Neural cell (in vitro differentiated cells): Measurements from ENCODE around the gene CLCNKA.

ENCODE experiments used
- CTCF ChIP-seq: fragments of 450-650 bp; IDR thresholded peaks from 2 replicates; pipeline ENCODE4 v1.5.1; 2014; ENCODE audit warnings: antibody characterized with exemption, mild to moderate bottlenecking, moderate library complexity; ENCODE audit not compliant: poor library complexity, severe bottlenecking
- EZH2 ChIP-seq: fragments of 200-600, 300-800 bp; shearing (Covaris generic), sonication (generic); IDR thresholded peaks from 2 replicates; pipeline ENCODE4 v1.6.1; 2014; ENCODE audit warnings: antibody characterized with exemption, low read length, borderline replicate concordance, mild to moderate bottlenecking; ENCODE audit not compliant: insufficient read depth, poor library complexity, severe bottlenecking
- POLR2AphosphoS5 ChIP-seq: IDR thresholded peaks from 2 replicates; pipeline ENCODE4 v1.6.1; 2012
- REST ChIP-seq: IDR thresholded peaks from 2 replicates; pipeline ENCODE4 v1.6.1; 2012; ENCODE audit warnings: borderline replicate concordance

- TF ChIP-seq EZH2 (no peak), CTCF (no peak), POLR2AphosphoS5 (no peak), REST (no peak)
Observed at GRCh38 chr1:16042096-16042495, 20.3 kb downstream of the CLCNKA start.
